Measurements from ENCODE around the gene TSPAN32.

TSPAN32 gene

GRCh38 chr11:2289859-2290258, 12.0 kb upstream of the TSPAN32 start:
- no peak for DNase-seq

GRCh38 chr11:2290351-2290841, 11.4 kb upstream of the TSPAN32 start:
- no peak for DNase-seq

GRCh38 chr11:2293531-2293971, 8.3 kb upstream of the TSPAN32 start:
- no peak for DNase-seq

DNA sequence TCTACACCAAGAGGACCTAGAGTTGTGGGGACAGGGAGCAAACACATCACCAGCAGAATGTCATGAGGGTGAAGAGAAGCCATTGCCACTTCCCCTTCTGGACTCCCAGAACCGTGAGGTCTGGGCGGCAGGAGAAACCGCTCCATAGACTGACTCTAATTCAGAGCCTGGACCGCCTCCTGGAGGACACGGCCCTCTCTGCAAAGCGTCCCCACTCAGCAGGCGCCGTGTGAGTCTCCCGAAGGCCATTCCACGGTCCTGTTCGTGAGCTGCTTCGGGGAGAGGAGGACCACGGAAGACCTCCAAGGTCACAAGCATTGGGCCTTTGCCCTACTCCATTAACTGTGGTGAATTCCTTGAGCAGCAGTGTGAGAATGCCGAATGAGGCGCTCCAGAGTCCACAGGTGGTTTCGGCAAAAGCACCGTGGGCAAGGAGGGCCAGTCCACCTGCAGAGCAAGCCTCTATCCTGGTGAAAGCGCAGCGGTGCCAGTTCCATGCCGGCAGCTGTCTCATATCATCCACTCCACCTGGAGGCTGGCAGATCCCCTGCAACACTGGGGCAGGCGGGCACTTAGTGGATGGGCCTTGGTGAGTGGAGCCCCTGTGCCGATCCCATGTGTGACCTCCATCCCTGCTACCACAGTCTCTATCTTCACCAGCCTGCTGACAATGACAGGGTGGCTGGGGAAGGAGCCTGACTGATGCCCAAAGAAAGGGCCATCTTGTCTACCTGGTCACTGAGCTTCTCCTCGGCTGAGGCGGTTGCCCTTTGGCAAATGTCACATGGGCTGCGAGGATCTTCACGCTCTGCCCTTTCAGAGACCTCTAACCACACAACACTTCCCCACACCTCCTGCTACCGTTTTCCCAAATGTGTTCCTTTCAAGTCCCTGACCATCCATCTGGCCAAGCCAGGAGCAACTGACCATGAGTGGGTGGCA, 7.6 kb upstream of the TSPAN32 start:
- DNase-seq: no peak

- DNase-seq: no peak
Measured at GRCh38 chr11:2294926-2295290, 6.9 kb upstream of the TSPAN32 start.

- no peak for DNase-seq
Measured at GRCh38 chr11:2295971-2296912, 5.6 kb upstream of the TSPAN32 start.

DNA sequence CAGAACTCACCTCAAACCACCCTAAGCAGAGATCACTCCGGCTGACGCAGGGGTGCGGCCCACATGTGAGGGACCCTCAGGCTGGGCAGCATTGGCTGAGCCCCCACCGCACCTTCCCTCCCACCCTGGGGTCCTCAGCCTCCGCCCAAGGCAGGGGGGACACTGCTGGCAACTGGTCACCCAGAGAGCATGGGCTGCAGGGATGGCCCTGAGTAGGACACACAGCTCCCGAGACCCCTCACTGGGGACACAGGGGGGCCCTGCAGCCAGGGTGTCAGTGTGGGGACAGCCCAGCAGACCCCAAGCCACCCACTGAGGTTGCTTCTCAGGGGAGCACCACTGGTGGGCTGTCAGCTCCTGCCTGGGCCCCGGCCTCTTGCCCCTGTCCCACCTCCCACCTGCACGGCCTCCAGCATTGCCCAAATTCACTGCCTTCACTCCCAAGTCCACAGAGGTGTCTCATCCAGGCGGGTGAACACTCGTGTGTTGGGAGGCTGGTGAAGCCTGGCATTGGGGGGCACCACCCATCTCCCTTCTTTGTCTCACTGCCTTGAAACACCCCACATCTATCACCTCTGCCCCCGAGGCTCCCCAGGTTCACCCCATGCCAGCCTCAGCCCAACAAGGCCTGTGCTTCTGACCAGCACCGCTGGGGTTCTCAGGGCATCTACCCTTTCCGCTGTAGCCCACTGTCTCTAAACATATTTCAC, 4.7 kb upstream of the TSPAN32 start:
- DNase-seq: no peak

DNA sequence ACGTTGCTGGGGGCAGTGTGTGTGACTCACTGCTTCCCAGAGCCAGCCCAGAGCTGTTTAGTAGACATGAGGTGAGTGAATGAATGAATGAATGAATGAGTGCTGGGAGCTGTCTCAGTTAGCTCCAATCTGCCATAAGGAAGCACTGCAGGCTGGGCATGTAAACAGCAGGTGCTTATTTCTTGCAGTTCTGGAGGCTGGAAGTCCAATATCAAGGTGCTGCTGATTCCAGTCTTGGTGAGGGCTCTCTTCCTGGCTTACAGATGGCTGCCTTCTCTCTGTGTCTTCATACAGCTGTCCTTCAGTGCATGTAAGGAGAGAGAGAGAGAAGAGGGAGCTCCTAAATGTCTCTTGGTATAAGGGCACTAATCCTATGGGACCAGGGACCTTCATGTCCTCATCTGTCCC, 4.2 kb upstream of the TSPAN32 start:
- DNase-seq: no peak

- DNase-seq: no peak
Measured at GRCh38 chr11:2298131-2298794, 3.5 kb upstream of the TSPAN32 start.

DNA sequence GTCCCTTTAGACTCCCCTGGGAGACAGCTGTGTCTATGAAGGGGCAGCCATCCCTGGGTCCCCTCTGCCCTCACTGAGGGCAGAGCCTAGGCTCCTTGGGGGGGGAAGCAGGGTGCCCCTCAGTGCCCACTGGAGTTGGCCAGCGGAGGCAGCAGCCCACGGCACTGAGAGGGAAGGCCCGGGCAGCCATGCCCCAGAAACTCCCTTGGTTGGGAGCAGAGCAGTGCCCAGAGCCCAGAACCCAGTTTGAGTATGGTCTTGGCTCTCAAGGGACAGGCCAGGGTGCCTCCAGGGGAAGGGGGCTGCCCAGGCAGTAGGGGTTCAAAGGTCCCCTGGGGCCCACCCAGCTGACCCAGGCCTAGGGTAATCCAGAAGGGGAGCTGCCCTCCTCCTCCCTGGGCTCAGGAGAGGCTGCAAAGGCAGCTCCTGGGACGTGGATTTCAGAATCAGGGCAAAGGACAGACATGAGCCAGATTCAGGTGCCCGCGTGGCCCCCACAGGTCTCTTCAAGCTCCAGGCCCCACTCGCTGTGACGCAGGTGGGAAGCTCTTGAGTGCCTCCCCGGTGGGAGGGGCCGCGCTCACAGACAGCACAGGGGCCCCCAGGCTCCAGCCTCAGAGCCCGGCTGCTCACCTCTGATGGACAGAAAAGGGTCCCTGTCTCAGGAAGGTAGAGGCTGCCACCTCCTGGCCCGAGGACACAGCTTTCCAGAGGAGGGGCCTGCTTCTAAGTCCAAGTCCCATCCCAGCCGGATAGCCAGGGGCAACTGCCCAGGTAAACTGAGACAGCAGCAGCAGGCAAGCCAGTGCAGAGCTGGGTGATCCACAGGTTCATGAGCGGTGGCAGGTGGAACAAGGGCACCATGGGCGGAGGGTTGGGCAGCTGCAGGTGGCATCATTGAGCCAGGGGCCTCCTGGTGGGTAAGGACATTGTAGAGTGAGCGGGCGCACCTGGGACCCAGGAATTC, 2.7 kb upstream of the TSPAN32 start:
- DNase-seq: no peak

DNA sequence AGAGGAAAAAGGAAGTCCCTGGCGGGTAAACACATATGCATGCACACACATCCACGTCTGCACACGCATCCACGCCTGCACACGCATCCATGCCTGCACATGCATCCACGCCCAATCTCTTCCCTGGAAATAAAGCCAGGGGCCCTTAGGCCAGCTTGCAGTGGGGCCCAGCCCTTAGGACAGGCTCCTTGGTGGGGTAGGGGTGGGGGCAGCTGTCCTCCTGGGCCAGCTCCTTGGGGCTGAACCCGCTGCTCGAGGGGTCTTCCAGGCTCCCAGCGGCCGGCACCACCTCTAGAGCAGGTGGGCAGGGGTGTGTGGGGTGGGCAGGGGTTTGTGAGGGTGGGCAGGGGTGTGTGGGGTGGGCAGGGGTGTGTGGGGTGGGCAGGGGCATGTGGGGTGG, 2.0 kb upstream of the TSPAN32 start:
- no peak for DNase-seq

DNA sequence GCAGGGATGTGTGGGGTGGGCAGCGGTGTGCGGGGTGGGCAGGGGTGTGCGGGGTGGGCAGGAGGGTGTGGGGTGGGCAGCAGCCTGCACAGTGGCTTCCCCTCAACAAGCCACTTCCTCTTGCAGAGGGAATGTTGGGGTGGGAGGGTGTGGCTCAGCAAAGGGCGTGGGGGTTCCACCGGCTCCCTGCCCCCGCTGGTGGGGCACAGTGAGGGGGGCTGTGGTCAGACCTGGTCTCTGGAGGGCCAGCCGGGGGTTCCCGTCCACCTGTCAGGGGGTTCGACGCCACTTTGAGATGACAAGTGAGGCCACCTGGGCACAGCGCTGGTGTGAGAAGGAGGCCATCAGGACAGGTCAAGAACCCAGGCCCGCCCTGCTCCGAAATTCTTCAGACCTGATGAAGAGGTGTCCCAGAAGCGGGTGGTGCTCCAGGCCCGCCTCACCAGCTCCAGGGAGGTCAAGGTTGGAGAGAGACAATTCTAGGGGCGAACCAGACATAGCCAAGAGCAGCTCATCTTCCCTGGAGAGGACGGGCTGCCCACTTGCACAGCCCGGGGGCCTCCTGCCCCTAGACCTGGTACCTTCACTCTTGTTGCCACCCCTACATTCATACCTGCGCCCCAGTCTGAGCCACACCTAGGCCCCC, 1.4 kb upstream of the TSPAN32 start:
- no peak for DNase-seq

DNA sequence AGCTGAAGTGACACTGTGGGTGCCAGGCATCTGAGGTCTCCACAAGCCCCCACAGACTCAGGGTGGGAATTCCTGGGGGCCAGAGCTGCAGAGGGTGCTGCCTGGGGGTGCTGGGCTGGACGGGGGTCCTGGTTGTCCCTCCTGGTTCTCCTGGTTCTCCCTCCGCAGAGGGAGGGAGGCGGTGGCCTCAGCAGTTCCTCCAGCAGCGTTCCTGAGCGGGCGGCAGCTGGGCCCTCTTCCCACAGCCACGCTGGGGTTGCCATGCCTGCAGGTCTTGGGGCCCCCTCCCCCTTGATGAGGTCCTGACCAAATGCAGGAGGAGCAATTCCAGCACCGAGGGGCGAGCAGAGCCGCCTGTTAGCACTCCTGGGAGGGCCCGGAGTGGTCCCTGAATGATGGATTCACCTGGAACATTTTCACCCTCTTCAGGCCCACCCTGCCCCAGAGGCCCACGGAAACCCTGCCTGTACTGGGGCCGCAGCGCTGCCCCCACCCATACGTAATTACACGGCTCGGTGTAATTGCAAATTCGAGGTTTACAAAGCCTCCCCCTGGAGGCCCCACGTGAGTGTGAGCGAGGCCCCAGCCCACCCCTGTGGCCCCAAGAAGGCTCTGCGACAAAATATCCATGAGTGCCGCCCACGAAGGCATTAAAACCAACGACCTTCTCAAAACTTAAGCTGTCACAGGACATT, 730 bp upstream of the TSPAN32 start:
- DNase-seq: no peak

DNA sequence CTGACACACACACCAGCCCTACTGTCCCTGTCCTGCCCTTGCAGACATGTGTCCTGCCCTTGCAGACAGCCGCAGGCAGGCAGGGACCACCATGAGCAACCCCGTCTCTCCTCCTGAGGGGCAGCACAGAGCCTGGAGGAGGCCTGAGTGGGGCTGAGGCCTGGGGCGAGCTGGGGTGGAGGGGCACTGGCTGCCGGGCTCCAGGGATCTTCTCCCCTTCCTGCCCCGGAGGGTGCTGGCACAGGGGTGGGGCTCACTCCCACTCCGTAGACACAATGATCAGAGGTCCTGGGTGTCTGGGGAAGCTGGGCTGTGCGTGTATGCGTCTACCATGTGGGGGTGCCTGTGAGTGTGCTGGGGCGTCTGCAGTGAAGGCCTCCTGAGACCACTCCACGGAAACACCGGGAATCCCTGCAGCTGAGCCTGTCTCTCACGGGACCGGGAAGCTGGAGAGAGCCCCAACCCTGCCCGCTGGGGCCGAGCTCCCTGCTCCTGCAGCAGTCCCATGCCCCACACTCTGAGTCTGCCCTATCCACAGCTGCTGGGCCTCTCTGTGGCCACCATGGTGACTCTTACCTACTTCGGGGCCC, 588 bp downstream of the TSPAN32 start:
- DNase-seq: no peak

GRCh38 chr11:2302896-2303626, 1.2 kb downstream of the TSPAN32 start:
- DNase-seq: no peak

- DNase-seq: no peak
Measured at GRCh38 chr11:2303627-2304505, 2.1 kb downstream of the TSPAN32 start.

DNA sequence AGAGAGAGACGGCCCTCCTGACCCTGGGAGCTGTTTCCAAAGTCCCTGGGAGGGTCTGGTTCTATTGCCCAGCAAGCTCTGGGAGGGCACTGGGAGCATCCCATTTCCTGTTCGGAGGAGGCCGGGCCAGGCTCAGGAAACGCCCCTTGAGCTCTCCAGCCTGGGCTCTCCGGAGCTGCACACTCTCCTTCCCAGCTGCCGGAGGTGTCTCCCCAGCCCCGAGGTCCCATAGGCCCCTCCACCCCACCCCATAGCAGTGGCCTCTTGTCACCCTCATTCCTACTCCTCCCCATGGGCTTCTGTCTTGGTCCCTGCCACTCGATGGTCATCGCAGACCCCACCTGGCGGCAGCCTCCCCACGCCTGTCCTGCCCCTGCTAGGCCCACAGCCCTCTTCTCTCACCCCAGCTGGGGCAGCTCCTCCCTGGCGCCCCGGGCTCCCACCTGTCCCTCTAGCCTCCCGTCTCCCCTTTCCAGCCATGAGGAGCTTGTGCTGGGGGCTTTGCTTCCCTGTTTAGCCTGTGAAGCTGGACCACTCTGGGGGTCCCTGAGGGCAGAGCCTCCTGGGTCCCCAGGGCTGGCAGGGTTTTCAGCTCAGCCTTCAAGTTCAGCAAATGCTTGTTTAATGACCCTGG, 2.8 kb downstream of the TSPAN32 start:
- no peak for DNase-seq
